ENCODE measurements around the gene CCL11.

DNA sequence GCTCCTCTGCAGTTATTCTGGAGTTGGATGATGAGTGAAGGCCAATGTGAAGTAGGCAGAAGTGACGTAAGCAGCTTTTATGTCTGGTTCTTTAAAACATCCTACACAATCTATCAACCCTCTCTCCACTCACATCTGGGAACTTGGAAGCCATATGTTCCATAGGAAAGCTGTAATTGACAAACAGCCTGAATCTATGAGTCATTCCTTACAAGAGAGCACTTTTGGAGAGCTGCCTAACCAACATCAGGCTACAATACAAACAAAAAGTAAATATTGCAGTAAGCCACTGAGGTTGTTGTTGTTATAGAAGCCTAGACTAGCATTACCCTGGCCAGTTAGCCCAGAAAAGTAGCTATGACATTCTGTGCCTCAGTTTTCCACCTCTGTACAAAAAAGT, 9.7 kb upstream of the CCL11 start:
- no peak for TF ChIP-seq CTCF (IDR thresholded peaks at IDR 0.05)
- TF ChIP-seq POLR2A (IDR thresholded peaks at IDR 0.05) = no peak
